MCF 10A (cell line): ENCODE measurements around the gene CRB1. TPM values are rescaled to one million over a fixed set of nuclear protein-coding genes. Genes with fewer than 3 reads are reported as not detected.

Experiments used
- BruUV-seq: library from RNA; stranded (reverse); fragments of 400-500 nt; replicated peaks from 2 replicates; lab custom pipeline; 2021; lab: Mats Ljungman, UMichigan
- CTCF ChIA-PET: fragments of 300-600 bp; sonication (Branson Sonifier 250); formaldehyde crosslinking; extraction: SDS; loops from one replicate; lab custom pipeline; 2021; ENCODE audit warnings: antibody characterized with exemption, inconsistent platforms; lab: Yijun Ruan, JAX
- POLR2A ChIA-PET: fragments of 300-600, 350-650 bp; sonication (Branson Sonifier 250); formaldehyde crosslinking; extraction: SDS; loops from one replicate; lab custom pipeline; 2020; ENCODE audit warnings: antibody characterized with exemption, inconsistent platforms; lab: Yijun Ruan, JAX
- DNase-seq: peaks from one replicate; pipeline ENCODE4 v3.0.0-alpha.2; 2018; ENCODE audit not compliant: unreplicated experiment
- H3K27ac Mint-ChIP-seq: one replicate; pipeline ENCODE4 v1.8.0; 2022; ENCODE audit warnings: mild to moderate bottlenecking, low read depth, mixed read lengths; ENCODE audit not compliant: unreplicated experiment
- H3K27me3 Mint-ChIP-seq: one replicate; pipeline ENCODE4 v1.8.0; 2022; ENCODE audit warnings: mixed read lengths; ENCODE audit not compliant: insufficient read depth, unreplicated experiment
- H3K36me3 Mint-ChIP-seq: one replicate; pipeline ENCODE4 v1.8.0; 2022; ENCODE audit warnings: mild to moderate bottlenecking, moderate library complexity, mixed read lengths; ENCODE audit not compliant: insufficient read depth, unreplicated experiment
- H3K4me1 Mint-ChIP-seq: one replicate; pipeline ENCODE4 v1.8.0; 2022; ENCODE audit warnings: mixed read lengths; ENCODE audit not compliant: insufficient read depth, unreplicated experiment
- H3K4me3 Mint-ChIP-seq: one replicate; pipeline ENCODE4 v1.8.0; 2022; ENCODE audit warnings: mild to moderate bottlenecking, moderate library complexity, mixed read lengths; ENCODE audit not compliant: unreplicated experiment
- H3K9me3 Mint-ChIP-seq: one replicate; pipeline ENCODE4 v1.8.0; 2022; ENCODE audit warnings: mixed read lengths; ENCODE audit not compliant: unreplicated experiment
- CTCF ChIP-seq: fragments of 200-600 bp; IDR thresholded peaks from one replicate; pipeline ENCODE4 v1.8.0; 2022; ENCODE audit warnings: antibody characterized with exemption, mild to moderate bottlenecking; ENCODE audit not compliant: unreplicated experiment
- intact Hi-C: fragments of 100-400 bp; cut with micrococcal nuclease; formaldehyde crosslinking; loops from 2 replicates; pipeline ENCODE4 v1.14.1; 2022
- total RNA-seq: library from RNA; stranded (reverse); gene quantifications from 2 replicates; pipeline ENCODE4 v1.2.3, GENCODE V29; 2022

CRB1 gene
- total RNA-seq, 1 experiment from 2014 or later: 0.65 TPM

GRCh38 chr1:197304638-197305200 lies 36.7 kb downstream of the CRB1 start:
- TF ChIP-seq CTCF: no peak
- Mint-ChIP-seq H3K4me1 (peaks cover 6% of the 10 kb centered on the region), H3K27me3 (no peaks in the 10 kb centered on the region), H3K4me3 (no peak overlapping the region), H3K36me3 (no peaks in the 10 kb centered on the region), H3K27ac (no peak overlapping the region), H3K9me3 (no peaks in the 10 kb centered on the region)
- ChIA-PET CTCF (no interaction called here), POLR2A (no interaction called here)
- intact Hi-C loops: no loop called here
- no peak for DNase-seq
- no TSS peak for BruUV-seq

GRCh38 chr1:197305925-197306324 lies 37.9 kb downstream of the CRB1 start:
- Mint-ChIP-seq H3K4me1 (peaks cover 6% of the 10 kb centered on the region), H3K36me3 (no peaks in the 10 kb centered on the region), H3K27ac (no peak overlapping the region), H3K9me3 (no peaks in the 10 kb centered on the region), H3K4me3 (no peak overlapping the region), H3K27me3 (no peaks in the 10 kb centered on the region)
- ChIA-PET POLR2A (no interaction called here), CTCF (interaction anchor here (1.2 kb wide), 1 partner anchor 51 kb away, joined by 3 read pairs; no protein-coding TSS in a partner anchor)
- TF ChIP-seq CTCF: no peak
- DNase-seq: no peak
- no TSS peak for BruUV-seq
- intact Hi-C loops: no loop called here

GRCh38 chr1:197306381-197307062 lies 38.5 kb downstream of the CRB1 start:
- CTCF ChIA-PET: interaction anchor here (0.7 to 1.2 kb wide), 2 partner anchors 33 to 50 kb away, joined by 3 read pairs; no protein-coding TSS in a partner anchor
- no peak for TF ChIP-seq CTCF

GRCh38 chr1:197307136-197307535 lies 39.1 kb downstream of the CRB1 start:
- peaks cover 6% of the 10 kb centered on the region for H3K4me1 Mint-ChIP-seq
- H3K27me3 Mint-ChIP-seq: no peaks in the 10 kb centered on the region
- DNase-seq: no peak
- no peak overlapping the region for H3K27ac Mint-ChIP-seq
- CTCF ChIA-PET: interaction anchor here (0.7 to 1.2 kb wide), 2 partner anchors 32 to 50 kb away, joined by 3 read pairs; no protein-coding TSS in a partner anchor
- POLR2A ChIA-PET: no interaction called here
- H3K36me3 Mint-ChIP-seq: no peaks in the 10 kb centered on the region
- H3K4me3 Mint-ChIP-seq: no peak overlapping the region
- no peak for TF ChIP-seq CTCF
- no TSS peak for BruUV-seq
- intact Hi-C loops: no loop called here
- H3K9me3 Mint-ChIP-seq: no peaks in the 10 kb centered on the region

More at GRCh38 chr1:197306381-197307062, 38.5 kb downstream of the CRB1 start:
- no peaks in the 10 kb centered on the region for H3K36me3 Mint-ChIP-seq
- H3K4me1 Mint-ChIP-seq: peaks cover 6% of the 10 kb centered on the region
- BruUV-seq: no TSS peak
- H3K9me3 Mint-ChIP-seq: no peaks in the 10 kb centered on the region
- DNase-seq: no peak
- H3K27ac Mint-ChIP-seq: no peak overlapping the region
- POLR2A ChIA-PET: no interaction called here
- no peak overlapping the region for H3K4me3 Mint-ChIP-seq
- no peaks in the 10 kb centered on the region for H3K27me3 Mint-ChIP-seq
- intact Hi-C loops: no loop called here
